Upper lobe of left lung (tissue), 6 donors: Measurements from ENCODE around the gene UBR4. TPM values are rescaled to one million over a fixed set of nuclear protein-coding genes. Genes with fewer than 3 reads are reported as not detected.

Experiments
- ATAC-seq, 2 donors: fragments of 200-7000 bp; cut with Tn5 transposase; one replicate each; pipeline ENCODE4 v1.9.1; 2022; ENCODE audit warnings: mild to moderate bottlenecking in 2 of 2, moderate library complexity in 2 of 2; ENCODE audit not compliant: low FRiP score in 2 of 2
- DNase-seq, 2 donors: peaks; one replicate each; pipeline ENCODE4 v3.0.0-alpha.2; 2019 to 2020
- H3K27ac ChIP-seq, 4 donors: fragments of 200-600 bp; sonication (generic); one replicate each; pipeline ENCODE4 v1.5.1; 2016 to 2019
- H3K27me3 ChIP-seq, 4 donors: fragments of 200-600 bp; sonication (generic); one replicate each; pipeline ENCODE4 v1.5.1; 2017 to 2019
- H3K36me3 ChIP-seq, 4 donors: fragments of 200-600 bp; sonication (generic); one replicate each; pipeline ENCODE4 v1.5.1; 2016 to 2019
- H3K4me1 ChIP-seq, 4 donors: fragments of 200-600 bp; sonication (generic); one replicate each; pipeline ENCODE4 v1.5.1; 2018 to 2019
- H3K4me3 ChIP-seq, 4 donors: fragments of 200-600 bp; sonication (generic); one replicate each; pipeline ENCODE4 v1.5.1; 2017 to 2019; ENCODE audit warnings: mild to moderate bottlenecking in 2 of 4, moderate library complexity in 1 of 4
- H3K9me3 ChIP-seq, 4 donors: fragments of 200-600 bp; sonication (generic); one replicate each; pipeline ENCODE4 v1.5.1; 2018 to 2019
- CTCF ChIP-seq, 6 experiments: fragments of 450-650 bp in 4 of 6; fragments of 200-600 bp in 2 of 6; sonication (generic) in 2 of 6; IDR thresholded peaks; one replicate each; pipeline ENCODE4 v1.5.1; 2016 to 2019; ENCODE audit warnings: antibody characterized with exemption in 6 of 6
- EP300 ChIP-seq, 4 donors: sonication (generic); formaldehyde crosslinking; IDR thresholded peaks; one replicate each; pipeline ENCODE4 v1.5.1; 2017; ENCODE audit warnings: antibody characterized with exemption in 4 of 4, control low read depth in 2 of 4
- POLR2A ChIP-seq, 4 donors: fragments of 450-650 bp; IDR thresholded peaks; one replicate each; pipeline ENCODE4 v1.5.1; 2016 to 2017; ENCODE audit warnings: antibody characterized with exemption in 4 of 4, mild to moderate bottlenecking in 2 of 4
- POLR2AphosphoS5 ChIP-seq, 2 donors: sonication (generic); formaldehyde crosslinking; IDR thresholded peaks; one replicate each; pipeline ENCODE4 v1.5.1; 2017; ENCODE audit warnings: antibody characterized with exemption in 2 of 2
- WGBS, 2 donors: methylation state at CpG; one replicate each; pipeline ENCODE4 v1.1.5; 2017 to 2018; 5-methylcytosine and 5-hydroxymethylcytosine counted together
- total RNA-seq, 6 donors: library from RNA; depleted of rRNA in 4 of 6; stranded (reverse); fragments of >200 nt in 4 of 6; gene quantifications; one replicate each; pipeline versions ENCODE4 v1.1.0 to v1.2.1, GENCODE V29; 2016 to 2021
- donor health status: DM: no; HTN: no; CAD: no; lungs with moderate emphysema.
- donor health status: DM: no; HTN: yes; CAD: no; lungs with severe emphysema.

UBR4 gene
- total RNA-seq, 6 donors from 2014 or later, result 101 to 317 (median 135) TPM

- Histone ChIP-seq H3K27me3 (no peaks in the 10 kb centered on the region), H3K9me3 (no peaks in the 10 kb centered on the region), H3K27ac (no peak overlapping the region), H3K36me3 (peaks cover 78 to 99% (median 94%) of the 10 kb centered on the region in 4 donors), H3K4me1 (no peaks in the 10 kb centered on the region), H3K4me3 (no peak overlapping the region)
- WGBS, 2 donors, result 93 to 99% methylated on average over 11 of the region's 11 CpGs
- TF ChIP-seq POLR2AphosphoS5 (IDR thresholded peaks at IDR 0.05) (no peak), EP300 (IDR thresholded peaks at IDR 0.05) (no peak)
- no peak for DNase-seq
- no peak for ATAC-seq
Observed at GRCh38 chr1:19110257-19110927, 99.7 kb downstream of the UBR4 start.

GRCh38 chr1:19109545-19109944 lies 100.5 kb downstream of the UBR4 start:
- ATAC-seq (no peak), DNase-seq (no peak)
- WGBS, 2 donors, result 89 to 92% methylated on average over 3 of the region's 3 CpGs
- no peaks in the 10 kb centered on the region for H3K9me3 ChIP-seq
- H3K4me1 ChIP-seq, result no peaks in the 10 kb centered on the region
- TF ChIP-seq POLR2AphosphoS5 (IDR thresholded peaks at IDR 0.05) (no peak), CTCF (IDR thresholded peaks at IDR 0.05) (no peak), POLR2A (IDR thresholded peaks at IDR 0.05) (no peak), EP300 (IDR thresholded peaks at IDR 0.05) (no peak)
- H3K27me3 ChIP-seq, result no peaks in the 10 kb centered on the region
- no peak overlapping the region for H3K27ac ChIP-seq
- H3K4me3 ChIP-seq, result no peak overlapping the region
- peaks cover 73 to 99% (median 94%) of the 10 kb centered on the region in 4 donors for H3K36me3 ChIP-seq

- WGBS, 2 donors, result 96 to 99% methylated on average over 8 of the region's 8 CpGs
- no peaks in the 10 kb centered on the region for H3K9me3 ChIP-seq
- H3K27me3 ChIP-seq, result no peaks in the 10 kb centered on the region
- peaks cover 52 to 100% (median 92%) of the 10 kb centered on the region in 4 donors for H3K36me3 ChIP-seq
- ATAC-seq (no peak), DNase-seq (no peak)
- no peak overlapping the region for H3K27ac ChIP-seq
- TF ChIP-seq EP300 (IDR thresholded peaks at IDR 0.05) (no peak), CTCF (IDR thresholded peaks at IDR 0.05) (no peak), POLR2A (IDR thresholded peaks at IDR 0.05) (no peak), POLR2AphosphoS5 (IDR thresholded peaks at IDR 0.05) (no peak)
- no peaks in the 10 kb centered on the region for H3K4me1 ChIP-seq
- H3K4me3 ChIP-seq, result no peak overlapping the region
Observed at GRCh38 chr1:19101244-19101643, 108.8 kb downstream of the UBR4 start.

- Histone ChIP-seq H3K4me3 (no peak overlapping the region), H3K9me3 (no peaks in the 10 kb centered on the region), H3K27ac (no peak overlapping the region), H3K36me3 (peaks cover 45 to 100% (median 91%) of the 10 kb centered on the region in 4 donors), H3K27me3 (no peaks in the 10 kb centered on the region), H3K4me1 (no peaks in the 10 kb centered on the region)
- TF ChIP-seq POLR2A (IDR thresholded peaks at IDR 0.05) (no peak), EP300 (IDR thresholded peaks at IDR 0.05) (no peak), POLR2AphosphoS5 (IDR thresholded peaks at IDR 0.05) (no peak), CTCF (IDR thresholded peaks at IDR 0.05) (no peak)
- 93 to 97% methylated on average over 5 of the region's 5 CpGs for WGBS, 2 donors
- no peak for DNase-seq
- no peak for ATAC-seq
Observed at GRCh38 chr1:19100028-19100427, 110.0 kb downstream of the UBR4 start.

GRCh38 chr1:19096990-19097389 lies 113.1 kb downstream of the UBR4 start:
- H3K9me3 ChIP-seq, result no peaks in the 10 kb centered on the region
- H3K27ac ChIP-seq, result no peak overlapping the region
- H3K4me1 ChIP-seq, result no peaks in the 10 kb centered on the region
- peaks cover 50 to 100% (median 95%) of the 10 kb centered on the region in 4 donors for H3K36me3 ChIP-seq
- TF ChIP-seq EP300 (IDR thresholded peaks at IDR 0.05) (no peak), CTCF (IDR thresholded peaks at IDR 0.05) (no peak), POLR2A (IDR thresholded peaks at IDR 0.05) (no peak), POLR2AphosphoS5 (IDR thresholded peaks at IDR 0.05) (no peak)
- no peaks in the 10 kb centered on the region for H3K27me3 ChIP-seq
- H3K4me3 ChIP-seq, result no peak overlapping the region
- DNase-seq (no peak), ATAC-seq (no peak)
- WGBS, 2 donors, result 94 to 96% methylated on average over 5 of the region's 5 CpGs
